Keratinocyte (primary cell): ENCODE measurements around the gene SLC16A9.

Source experiments
- CTCF ChIP-seq, 3 experiments: IDR thresholded peaks in 1 of 3; conservative IDR thresholded peaks in 1 of 3; optimal IDR thresholded peaks in 1 of 3; 2 replicates in 2 of 3; 3 replicates in 1 of 3; pipeline versions ENCODE3 to v1.5.1; 2011; ENCODE audit warnings: low read length in 3 of 3, mild to moderate bottlenecking in 3 of 3, moderate library complexity in 2 of 3, control low read depth in 1 of 3, inconsistent platforms in 1 of 3; ENCODE audit not compliant: insufficient read depth in 2 of 3; ENCODE audit errors: extremely low read depth in 1 of 3
- EZH2 ChIP-seq: IDR thresholded peaks from one replicate; pipeline ENCODE4 v1.6.1; 2012; ENCODE audit warnings: inconsistent platforms, mild to moderate bottlenecking, low read length, moderate library complexity

- TF ChIP-seq CTCF (optimal IDR thresholded peaks at IDR 0.05 in 1 of 3, IDR thresholded peaks at IDR 0.05 in 1 of 3, conservative IDR thresholded peaks at IDR 0.05 in 1 of 3; ENCODE audit: extremely low read depth in 1 of 3, insufficient read depth in 2 of 3, low read length in 3 of 3): no peak
- TF ChIP-seq EZH2: no peak
These were observed 78.4 kb downstream of the SLC16A9 start for GRCh38 chr10:59631237-59631636.
